Activated CD8-positive, alpha-beta T cell treated with anti-CD3 and anti-CD28 coated beads for 36 hours (primary cell): ENCODE results near the gene PRKRIP1. TPM values are rescaled to one million over a fixed set of nuclear protein-coding genes. Genes with fewer than 3 reads are reported as not detected.
A peak's percentile ranks its signal among the peaks of the same experiment; 100 is the strongest.
"Not testable (repeated sequence)": the region's sequence is repeated elsewhere in the genome, so short reads cannot be mapped to it uniquely, and the experiment has no call there.

ENCODE experiments used
- ATAC-seq: fragments of 200-7000 bp; cut with Tn5 transposase; one replicate; pipeline ENCODE4 v1.10.0; 2021; ENCODE audit warnings: mild to moderate bottlenecking, moderate library complexity
- CTCF ChIA-PET: fragments of 350-600 bp; sonication (Branson Sonifier 250); formaldehyde crosslinking; loops from one replicate; lab custom pipeline; 2021; ENCODE audit warnings: antibody characterized with exemption; lab: Charles Lee
- POLR2A ChIA-PET: fragments of 350-600 bp; sonication (Branson Sonifier 250); formaldehyde crosslinking; loops from one replicate; lab custom pipeline; 2021; ENCODE audit warnings: antibody characterized with exemption; lab: Charles Lee
- DNase-seq: peaks from one replicate; pipeline ENCODE4 v3.0.0-alpha.2; 2020
- H3K27ac Mint-ChIP-seq: one replicate; pipeline ENCODE4 v1.8.0; 2021; ENCODE audit warnings: mild to moderate bottlenecking, mixed read lengths
- H3K27me3 Mint-ChIP-seq: one replicate; pipeline ENCODE4 v1.8.0; 2021; ENCODE audit warnings: mixed read lengths
- H3K36me3 Mint-ChIP-seq: one replicate; pipeline ENCODE4 v1.8.0; 2021; ENCODE audit warnings: low read depth, mixed read lengths
- H3K4me1 Mint-ChIP-seq: one replicate; pipeline ENCODE4 v1.8.0; 2021; ENCODE audit warnings: low read depth, mixed read lengths
- H3K4me3 Mint-ChIP-seq: one replicate; pipeline ENCODE4 v1.8.0; 2021; ENCODE audit warnings: mild to moderate bottlenecking, moderate library complexity, mixed read lengths
- H3K9me3 Mint-ChIP-seq: one replicate; pipeline ENCODE4 v1.8.0; 2021; ENCODE audit warnings: mixed read lengths
- CTCF ChIP-seq: fragments of 200-600 bp; IDR thresholded peaks from one replicate; pipeline ENCODE4 v1.8.0; 2022; ENCODE audit warnings: antibody characterized with exemption, mild to moderate bottlenecking
- intact Hi-C: fragments of 100-400 bp; cut with micrococcal nuclease; formaldehyde crosslinking; loops from one replicate; pipeline ENCODE4 v1.10.0; 2022
- microRNA-seq: library from miRNA; unstranded; fragments of <30 nt; microRNA quantifications from one replicate; pipeline ENCODE4 v1.2.0, GENCODE V29; 2022; ENCODE audit warnings: borderline microRNAs expressed, borderline replicate concordance
- total RNA-seq, 2 experiments: library from RNA; stranded (reverse); gene quantifications; one replicate each; pipeline ENCODE4 v1.2.3, GENCODE V29; 2021

PRKRIP1 gene
- total RNA-seq, 2 experiments from 2014 or later = 29.8 to 33.6 TPM

GRCh38 chr7:102472126-102473041 lies 76.2 kb downstream of the PRKRIP1 start:
- TF ChIP-seq CTCF = no peak
- no peak overlapping the region for H3K4me3 Mint-ChIP-seq
- no peaks in the 10 kb centered on the region for H3K4me1 Mint-ChIP-seq
- H3K27ac Mint-ChIP-seq = no peak overlapping the region
- peaks cover 4% of the 10 kb centered on the region for H3K36me3 Mint-ChIP-seq
- POLR2A ChIA-PET = interaction anchor here (1.9 kb wide), 1 partner anchor 39 kb away, joined by 5 read pairs; the partner anchor contains the start of gene ORAI2
- no peaks in the 10 kb centered on the region for H3K9me3 Mint-ChIP-seq
- ATAC-seq = no peak
- H3K27me3 Mint-ChIP-seq = no peaks in the 10 kb centered on the region
- CTCF ChIA-PET = interaction anchor here (2.5 kb wide), 1 partner anchor 60 kb away, joined by 6 read pairs; no protein-coding TSS in a partner anchor
- intact Hi-C loops = no loop called here
- no peak for DNase-seq

GRCh38 chr7:102473271-102473991 lies 77.3 kb downstream of the PRKRIP1 start:
- DNase-seq (no peak), ATAC-seq (no peak)
- H3K36me3 Mint-ChIP-seq = peaks cover 4% of the 10 kb centered on the region
- no peak for TF ChIP-seq CTCF
- H3K9me3 Mint-ChIP-seq = no peaks in the 10 kb centered on the region
- no peaks in the 10 kb centered on the region for H3K27me3 Mint-ChIP-seq
- CTCF ChIA-PET = interaction anchor here (2.5 kb wide), 1 partner anchor 61 kb away, joined by 6 read pairs; no protein-coding TSS in a partner anchor
- no peaks in the 10 kb centered on the region for H3K4me1 Mint-ChIP-seq
- no peak overlapping the region for H3K4me3 Mint-ChIP-seq
- POLR2A ChIA-PET = interaction anchor here (1.2 kb wide), 1 partner anchor 9 kb away, joined by 3 read pairs; the partner anchor contains the start of gene ALKBH4
- intact Hi-C loops = no loop called here
- H3K27ac Mint-ChIP-seq = no peak overlapping the region

- intact Hi-C loops, H3K27ac Mint-ChIP-seq, H3K36me3 Mint-ChIP-seq, H3K4me1 Mint-ChIP-seq, H3K9me3 Mint-ChIP-seq, DNase-seq, CTCF ChIA-PET, ATAC-seq, H3K4me3 Mint-ChIP-seq, H3K27me3 Mint-ChIP-seq: not testable (repeated sequence)
- POLR2A ChIA-PET = interaction anchor here (1.2 kb wide), 1 partner anchor 10 kb away, joined by 3 read pairs; the partner anchor contains the start of gene ALKBH4
These were observed 78.0 kb downstream of the PRKRIP1 start for GRCh38 chr7:102474116-102474515.

- H3K27me3 Mint-ChIP-seq, H3K27ac Mint-ChIP-seq, ATAC-seq, DNase-seq, H3K9me3 Mint-ChIP-seq, CTCF ChIA-PET, H3K36me3 Mint-ChIP-seq, POLR2A ChIA-PET, intact Hi-C loops, H3K4me3 Mint-ChIP-seq, H3K4me1 Mint-ChIP-seq: not testable (repeated sequence)
These were observed 78.7 kb downstream of the PRKRIP1 start for GRCh38 chr7:102474736-102475435.

Small RNAs within 50 kb of the gene (microRNA-seq; reads per million reads assigned to microRNA genes)
- gene MIR4467 = 2.1 reads per million
- 8.2 reads per million, percentile 28 among the genes with 10 or more reads in this experiment for gene MIR5090
- not detected for gene MIR548O

Other genes starting within 250 kb of the PRKRIP1 start
- gene SH2B2, start 109.5 kb upstream of the PRKRIP1 start, total RNA-seq = 1 to 10 TPM; 5.0 to 7.1 TPM
- not detected for gene SPDYE6, start 39.9 kb upstream of the PRKRIP1 start, total RNA-seq
- gene ORAI2, start 37.2 kb downstream of the PRKRIP1 start, total RNA-seq = 10 to 100 TPM; 29.4 to 35.8 TPM
- 1 to 10 TPM; 6.0 to 6.9 TPM for gene ALKBH4, start 68.5 kb downstream of the PRKRIP1 start, total RNA-seq
- gene LRWD1, start 68.6 kb downstream of the PRKRIP1 start, total RNA-seq = 10 to 100 TPM; 12.3 to 12.7 TPM
- gene POLR2J, start 82.6 kb downstream of the PRKRIP1 start, total RNA-seq = 10 to 100 TPM; 49.1 to 54.7 TPM
- gene RASA4B, start 121.4 kb downstream of the PRKRIP1 start, total RNA-seq = 10 to 100 TPM; 26.0 to 31.3 TPM
- gene UPK3BL2, start 147.3 kb downstream of the PRKRIP1 start, total RNA-seq = 10 to 100 TPM; 21.4 to 22.3 TPM
- not detected for gene SPDYE2, start 154.9 kb downstream of the PRKRIP1 start, total RNA-seq
- gene POLR2J3, start 176.2 kb downstream of the PRKRIP1 start, total RNA-seq = 10 to 100 TPM; 38.0 to 40.5 TPM
- 10 to 100 TPM; 92.6 to 95.1 TPM for gene RASA4, start 220.4 kb downstream of the PRKRIP1 start, total RNA-seq
- gene UPK3BL1, start 246.4 kb downstream of the PRKRIP1 start, total RNA-seq = 10 to 100 TPM; 23.8 to 27.8 TPM